ENCODE results near the gene RRAS2.
"Not testable (repeated sequence)": the region's sequence is repeated elsewhere in the genome, so short reads cannot be mapped to it uniquely, and the experiment has no call there.

The RRAS2 gene

GRCh38 chr11:14255238-14255534 is 103.8 kb downstream of the RRAS2 start:
- no peak for DNase-seq (ENCODE audit: low spot score)

- no peak for DNase-seq (ENCODE audit: low spot score)
Measured at GRCh38 chr11:14254533-14255237, 104.3 kb downstream of the RRAS2 start.

GRCh38 chr11:14253840-14254239 is 105.1 kb downstream of the RRAS2 start:
- DNase-seq (ENCODE audit: low spot score), result no peak

GRCh38 chr11:14253421-14253820 is 105.6 kb downstream of the RRAS2 start:
- DNase-seq (ENCODE audit: low spot score), result no peak

- not testable (repeated sequence) for DNase-seq (ENCODE audit: low spot score)
Measured at GRCh38 chr11:14252501-14252900, 106.5 kb downstream of the RRAS2 start.

- no peak for DNase-seq (ENCODE audit: low spot score)
Measured at GRCh38 chr11:14251754-14252153, 107.2 kb downstream of the RRAS2 start.

GRCh38 chr11:14249121-14249963 is 109.6 kb downstream of the RRAS2 start:
- peak; percentile 73 for DNase-seq (ENCODE audit: low spot score)

- DNase-seq (ENCODE audit: low spot score), result no peak
Measured at GRCh38 chr11:14248580-14248981, 110.4 kb downstream of the RRAS2 start.

- no peak for DNase-seq (ENCODE audit: low spot score)
Measured at GRCh38 chr11:14245444-14245843, 113.5 kb downstream of the RRAS2 start.

GRCh38 chr11:14244926-14245325 is 114.1 kb downstream of the RRAS2 start:
- DNase-seq (ENCODE audit: low spot score), result no peak

- DNase-seq (ENCODE audit: low spot score), result no peak
Measured at GRCh38 chr11:14242733-14243132, 116.2 kb downstream of the RRAS2 start.

- DNase-seq (ENCODE audit: low spot score), result no peak
Measured at GRCh38 chr11:14242187-14242586, 116.8 kb downstream of the RRAS2 start.

- no peak for DNase-seq (ENCODE audit: low spot score)
Measured at GRCh38 chr11:14240951-14241350, 118.0 kb downstream of the RRAS2 start.

GRCh38 chr11:14240221-14240620 is 118.8 kb downstream of the RRAS2 start:
- DNase-seq (ENCODE audit: low spot score), result no peak

- DNase-seq (ENCODE audit: low spot score), result no peak
Measured at GRCh38 chr11:14237444-14237961, 121.5 kb downstream of the RRAS2 start.

GRCh38 chr11:14235701-14236100 is 123.3 kb downstream of the RRAS2 start:
- DNase-seq (ENCODE audit: low spot score), result no peak

- DNase-seq (ENCODE audit: low spot score), result no peak
Measured at GRCh38 chr11:14234446-14234845, 124.5 kb downstream of the RRAS2 start.

- no peak for DNase-seq (ENCODE audit: low spot score)
Measured at GRCh38 chr11:14232652-14233051, 126.3 kb downstream of the RRAS2 start.

- no peak for DNase-seq (ENCODE audit: low spot score)
Measured at GRCh38 chr11:14230407-14230806, 128.6 kb downstream of the RRAS2 start.

GRCh38 chr11:14229472-14229871 is 129.5 kb downstream of the RRAS2 start:
- DNase-seq (ENCODE audit: low spot score), result no peak

GRCh38 chr11:14228356-14228755 is 130.6 kb downstream of the RRAS2 start:
- no peak for DNase-seq (ENCODE audit: low spot score)

Measured in AG08395 (cell line).